Ovary (tissue), 3 donors: Measurements from ENCODE around the gene CALD1.

Source experiments
- EP300 ChIP-seq: sonication (generic); formaldehyde crosslinking; IDR thresholded peaks from one replicate; pipeline ENCODE4 v1.6.1; 2017; ENCODE audit warnings: antibody characterized with exemption
- TF ChIP-seq, protein P1 (sequence below), 3 donors: fragments of 450-650 bp in 2 of 3; fragments of 200-600 bp in 1 of 3; IDR thresholded peaks; one replicate each; pipeline versions ENCODE4 v1.5.1 to v1.8.0; 2016 to 2022; ENCODE audit warnings: antibody characterized with exemption in 3 of 3, mild to moderate bottlenecking in 1 of 3
- donor health status: DM: no; HTN: no; CAD: no.

DNA sequence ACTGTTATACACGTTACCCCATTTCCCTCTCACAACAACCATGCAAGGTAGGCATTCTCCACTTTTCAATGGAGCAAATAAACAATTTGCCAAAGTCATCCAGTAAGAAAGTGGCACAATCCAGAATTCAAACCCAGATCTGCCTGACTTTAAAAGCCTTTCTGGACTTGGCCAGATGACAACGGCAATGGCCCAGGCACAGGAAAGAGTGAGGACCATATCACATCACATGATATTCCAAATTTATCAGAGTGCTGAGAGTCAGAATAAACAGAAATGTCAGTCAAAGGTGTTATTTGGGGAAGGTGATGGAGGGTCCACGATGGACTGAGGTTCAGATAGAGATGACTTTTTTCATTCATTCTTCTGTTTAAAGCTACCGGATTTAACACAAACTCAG, 48.0 kb downstream of the CALD1 start:
- TF ChIP-seq, protein P1, sequence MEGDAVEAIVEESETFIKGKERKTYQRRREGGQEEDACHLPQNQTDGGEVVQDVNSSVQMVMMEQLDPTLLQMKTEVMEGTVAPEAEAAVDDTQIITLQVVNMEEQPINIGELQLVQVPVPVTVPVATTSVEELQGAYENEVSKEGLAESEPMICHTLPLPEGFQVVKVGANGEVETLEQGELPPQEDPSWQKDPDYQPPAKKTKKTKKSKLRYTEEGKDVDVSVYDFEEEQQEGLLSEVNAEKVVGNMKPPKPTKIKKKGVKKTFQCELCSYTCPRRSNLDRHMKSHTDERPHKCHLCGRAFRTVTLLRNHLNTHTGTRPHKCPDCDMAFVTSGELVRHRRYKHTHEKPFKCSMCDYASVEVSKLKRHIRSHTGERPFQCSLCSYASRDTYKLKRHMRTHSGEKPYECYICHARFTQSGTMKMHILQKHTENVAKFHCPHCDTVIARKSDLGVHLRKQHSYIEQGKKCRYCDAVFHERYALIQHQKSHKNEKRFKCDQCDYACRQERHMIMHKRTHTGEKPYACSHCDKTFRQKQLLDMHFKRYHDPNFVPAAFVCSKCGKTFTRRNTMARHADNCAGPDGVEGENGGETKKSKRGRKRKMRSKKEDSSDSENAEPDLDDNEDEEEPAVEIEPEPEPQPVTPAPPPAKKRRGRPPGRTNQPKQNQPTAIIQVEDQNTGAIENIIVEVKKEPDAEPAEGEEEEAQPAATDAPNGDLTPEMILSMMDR (IDR thresholded peaks at IDR 0.05) = no peak
- TF ChIP-seq EP300 = no peak
